Bronchial epithelial cell (primary cell): ENCODE measurements around the gene EFNB2. TPM values are rescaled to one million over a fixed set of nuclear protein-coding genes. Genes with fewer than 3 reads are reported as not detected.
A peak's percentile ranks its signal among the peaks of the same experiment; 100 is the strongest.

Experiments
- DNase-seq: peaks from one replicate; pipeline ENCODE4 v3.0.0-alpha.2; 2010; ENCODE audit warnings: low read depth
- FAIRE-seq: peaks from 2 replicates; lab custom pipeline; 2011; peaks lifted over from hg19 to GRCh38; lab: Jason Lieb, UNC
- H3K27me3 ChIP-seq: 2 replicates; pipeline ENCODE4 v1.5.1; 2011; ENCODE audit warnings: low read length; ENCODE audit not compliant: control insufficient read depth, insufficient read depth
- H3K36me3 ChIP-seq: 2 replicates; pipeline ENCODE4 v1.5.1; 2011; ENCODE audit warnings: low read length; ENCODE audit not compliant: control insufficient read depth, insufficient read depth
- H3K4me3 ChIP-seq: 2 replicates; pipeline ENCODE4 v1.5.1; 2011; ENCODE audit warnings: mild to moderate bottlenecking, low read depth, low read length, control low read depth
- total RNA-seq: library from RNA; depleted of rRNA; stranded (reverse); fragments of >200 nt; gene quantifications from 2 replicates; pipeline ENCODE4 v1.2.1, GENCODE V29; 2014
- TF ChIP-seq, protein P1 (sequence below): IDR thresholded peaks from 2 replicates; pipeline ENCODE4 v1.5.1; 2011; ENCODE audit warnings: mild to moderate bottlenecking, moderate library complexity, low read length, control low read depth, inconsistent platforms; ENCODE audit not compliant: insufficient read depth, severe bottlenecking

Gene EFNB2
- total RNA-seq, 1 donor from 2014 or later, result 11.3 TPM

DNA sequence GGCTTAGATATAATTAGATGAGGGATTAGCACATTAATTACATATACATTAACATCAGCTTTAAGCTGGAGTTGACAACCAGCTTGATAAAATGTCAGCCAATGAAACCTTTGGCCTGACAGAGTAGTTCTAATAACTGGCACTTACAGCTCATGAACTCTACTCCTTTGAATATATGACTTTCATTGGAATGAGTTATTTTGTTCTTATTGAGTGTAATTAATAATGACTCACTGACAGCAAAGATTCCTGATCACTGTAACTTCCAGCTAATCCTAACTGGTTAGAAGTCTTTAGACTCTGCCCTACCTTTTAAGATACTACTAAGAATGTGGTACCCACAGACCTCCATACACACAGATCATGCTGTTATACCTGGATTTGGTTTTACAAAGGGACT lies 41.0 kb downstream of the EFNB2 start:
- TF ChIP-seq, protein P1, sequence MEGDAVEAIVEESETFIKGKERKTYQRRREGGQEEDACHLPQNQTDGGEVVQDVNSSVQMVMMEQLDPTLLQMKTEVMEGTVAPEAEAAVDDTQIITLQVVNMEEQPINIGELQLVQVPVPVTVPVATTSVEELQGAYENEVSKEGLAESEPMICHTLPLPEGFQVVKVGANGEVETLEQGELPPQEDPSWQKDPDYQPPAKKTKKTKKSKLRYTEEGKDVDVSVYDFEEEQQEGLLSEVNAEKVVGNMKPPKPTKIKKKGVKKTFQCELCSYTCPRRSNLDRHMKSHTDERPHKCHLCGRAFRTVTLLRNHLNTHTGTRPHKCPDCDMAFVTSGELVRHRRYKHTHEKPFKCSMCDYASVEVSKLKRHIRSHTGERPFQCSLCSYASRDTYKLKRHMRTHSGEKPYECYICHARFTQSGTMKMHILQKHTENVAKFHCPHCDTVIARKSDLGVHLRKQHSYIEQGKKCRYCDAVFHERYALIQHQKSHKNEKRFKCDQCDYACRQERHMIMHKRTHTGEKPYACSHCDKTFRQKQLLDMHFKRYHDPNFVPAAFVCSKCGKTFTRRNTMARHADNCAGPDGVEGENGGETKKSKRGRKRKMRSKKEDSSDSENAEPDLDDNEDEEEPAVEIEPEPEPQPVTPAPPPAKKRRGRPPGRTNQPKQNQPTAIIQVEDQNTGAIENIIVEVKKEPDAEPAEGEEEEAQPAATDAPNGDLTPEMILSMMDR, result no peak
- Histone ChIP-seq H3K36me3 (peaks cover 23% of the 10 kb centered on the region), H3K27me3 (no peaks in the 10 kb centered on the region), H3K4me3 (no peak overlapping the region)
- DNase-seq (no peak), FAIRE-seq (no peak)

- Histone ChIP-seq H3K27me3 (no peaks in the 10 kb centered on the region), H3K4me3 (no peak overlapping the region), H3K36me3 (peaks cover 23% of the 10 kb centered on the region)
- FAIRE-seq, result no peak
- no peak for DNase-seq
- TF ChIP-seq, protein P1, result no peak
These were observed 41.8 kb downstream of the EFNB2 start for GRCh38 chr13:106493533-106494220.

GRCh38 chr13:106492588-106493475 lies 42.6 kb downstream of the EFNB2 start:
- DNase-seq (no peak), FAIRE-seq (peak; percentile 23)
- H3K27me3 ChIP-seq, result no peaks in the 10 kb centered on the region
- TF ChIP-seq, protein P1, result no peak
- peaks cover 23% of the 10 kb centered on the region for H3K36me3 ChIP-seq
- no peak overlapping the region for H3K4me3 ChIP-seq

DNA sequence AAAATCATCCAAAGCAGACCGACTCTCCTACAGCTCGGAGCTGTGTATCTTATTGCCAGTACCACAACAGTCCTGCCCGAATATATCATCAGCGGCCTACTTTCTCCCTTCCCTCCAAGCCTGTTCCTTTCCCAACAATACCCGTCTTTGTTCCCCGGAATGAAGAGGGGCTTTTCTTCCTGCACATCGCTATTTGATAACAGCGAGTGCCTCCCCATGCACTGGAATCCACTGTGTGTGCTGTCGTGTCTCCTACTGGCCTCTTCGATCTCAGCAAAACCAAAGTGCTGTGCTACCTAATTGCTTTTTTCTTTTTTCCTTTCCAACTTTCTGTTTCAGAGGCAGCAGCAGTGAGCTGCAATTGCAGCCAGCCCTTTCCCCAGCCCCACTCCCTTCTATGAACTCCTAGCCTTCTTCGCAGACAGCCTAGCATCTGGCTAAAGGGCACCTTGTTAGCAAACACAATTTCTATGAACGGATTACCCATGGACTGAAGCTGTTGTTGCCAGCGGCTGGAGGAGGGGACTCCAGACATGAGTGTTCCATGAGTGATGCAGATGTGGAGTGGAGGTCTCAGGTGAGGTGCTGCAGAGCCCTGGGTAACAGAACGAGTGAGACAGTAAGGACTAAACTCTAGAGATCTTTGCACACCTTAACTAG lies 43.4 kb downstream of the EFNB2 start:
- no peaks in the 10 kb centered on the region for H3K27me3 ChIP-seq
- FAIRE-seq, result no peak
- H3K36me3 ChIP-seq, result peaks cover 23% of the 10 kb centered on the region
- DNase-seq, result no peak
- H3K4me3 ChIP-seq, result no peak overlapping the region
- TF ChIP-seq, protein P1, result no peak

DNA sequence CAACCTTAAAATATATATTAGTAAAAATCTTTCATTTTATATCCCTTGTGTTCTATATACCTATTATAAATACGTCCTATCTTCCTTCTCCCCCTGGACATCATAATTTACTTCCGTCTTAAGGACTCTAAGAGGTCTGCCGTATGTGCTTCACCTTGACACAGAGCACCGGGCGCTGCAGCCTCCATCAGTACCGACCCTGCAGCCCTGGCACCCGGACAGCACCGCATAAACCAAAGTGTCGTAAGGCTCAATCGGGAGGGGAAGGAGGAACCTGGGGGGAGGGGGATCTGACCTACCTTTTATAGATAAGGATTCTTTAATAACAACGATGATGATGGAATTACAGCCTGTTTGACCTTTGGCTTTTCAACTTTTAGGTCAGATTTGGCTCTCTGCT lies 44.0 kb downstream of the EFNB2 start:
- Histone ChIP-seq H3K27me3 (no peaks in the 10 kb centered on the region), H3K4me3 (no peak overlapping the region), H3K36me3 (peaks cover 23% of the 10 kb centered on the region)
- DNase-seq (no peak), FAIRE-seq (no peak)
- TF ChIP-seq, protein P1, result no peak
